HG02642 (cell line): ENCODE data around the gene WASF3.
"Not testable (repeated sequence)": the region's sequence is repeated elsewhere in the genome, so short reads cannot be mapped to it uniquely, and the experiment has no call there.

Source experiments
- ATAC-seq: cut with Tn5 transposase; IDR thresholded peaks from one replicate; pipeline ENCODE4 v1.9.1; 2021; ENCODE audit warnings: mild to moderate bottlenecking; ENCODE audit not compliant: unreplicated experiment, poor library complexity

The WASF3 gene

GRCh38 chr13:26705536-26705935, 148.1 kb downstream of the WASF3 start:
- no peak for ATAC-seq

- no peak for ATAC-seq
These were observed 148.9 kb downstream of the WASF3 start for GRCh38 chr13:26706381-26706780.

GRCh38 chr13:26707122-26708006, 149.9 kb downstream of the WASF3 start:
- no peak for ATAC-seq

GRCh38 chr13:26708007-26708297, 150.5 kb downstream of the WASF3 start:
- ATAC-seq: no peak

- ATAC-seq: no peak
These were observed 152.0 kb downstream of the WASF3 start for GRCh38 chr13:26709461-26709860.

GRCh38 chr13:26710166-26710565, 152.7 kb downstream of the WASF3 start:
- ATAC-seq: no peak

GRCh38 chr13:26711211-26711610, 153.7 kb downstream of the WASF3 start:
- ATAC-seq: no peak

GRCh38 chr13:26713341-26713740, 155.9 kb downstream of the WASF3 start:
- no peak for ATAC-seq

GRCh38 chr13:26716984-26717383, 159.5 kb downstream of the WASF3 start:
- ATAC-seq: no peak

GRCh38 chr13:26718146-26718545, 160.7 kb downstream of the WASF3 start:
- ATAC-seq: no peak

- ATAC-seq: no peak
These were observed 161.4 kb downstream of the WASF3 start for GRCh38 chr13:26718872-26719271.

- ATAC-seq: no peak
These were observed 162.0 kb downstream of the WASF3 start for GRCh38 chr13:26719356-26719945.

GRCh38 chr13:26721251-26722121, 164.0 kb downstream of the WASF3 start:
- ATAC-seq: peak; percentile 74

- no peak for ATAC-seq
These were observed 164.8 kb downstream of the WASF3 start for GRCh38 chr13:26722321-26722720.

GRCh38 chr13:26723620-26724019, 166.1 kb downstream of the WASF3 start:
- not testable (repeated sequence) for ATAC-seq

- no peak for ATAC-seq
These were observed 169.2 kb downstream of the WASF3 start for GRCh38 chr13:26726684-26727083.

GRCh38 chr13:26727122-26727521, 169.6 kb downstream of the WASF3 start:
- ATAC-seq: no peak

GRCh38 chr13:26727633-26728032, 170.2 kb downstream of the WASF3 start:
- ATAC-seq: no peak

- ATAC-seq: no peak
These were observed 178.2 kb downstream of the WASF3 start for GRCh38 chr13:26735677-26736076.
